Heart left ventricle (tissue), 16 donors: ENCODE data around the gene GRIA1. TPM values are rescaled to one million over a fixed set of nuclear protein-coding genes. Genes with fewer than 3 reads are reported as not detected.

Experiments used
- ATAC-seq, 4 donors: fragments of 200-7000 bp; cut with Tn5 transposase; one replicate each; pipeline ENCODE4 v1.9.1; 2020 to 2022; ENCODE audit warnings: moderate library complexity in 4 of 4, mild to moderate bottlenecking in 3 of 4, moderate number of reproducible peaks in 1 of 4
- DNase-seq, 5 donors: peaks; one replicate each; pipeline ENCODE4 v3.0.0-alpha.2; 2020
- H3K27ac ChIP-seq, 12 donors: fragments of 200-600 bp; sonication (generic) in 4 of 12; one replicate each; pipeline versions ENCODE4 v1.5.0 to v1.8.0; 2016 to 2022; ENCODE audit warnings: mild to moderate bottlenecking in 2 of 12
- H3K27me3 ChIP-seq, 9 donors: fragments of 200-600 bp; sonication (generic) in 2 of 9; one replicate each; pipeline versions ENCODE4 v1.5.1 to v1.8.0; 2016 to 2022; ENCODE audit warnings: mild to moderate bottlenecking in 3 of 9
- H3K36me3 ChIP-seq, 9 donors: fragments of 200-600 bp; sonication (generic) in 2 of 9; one replicate each; pipeline versions ENCODE4 v1.5.0 to v1.8.0; 2018 to 2022; ENCODE audit warnings: mild to moderate bottlenecking in 2 of 9
- H3K4me1 ChIP-seq, 12 donors: fragments of 200-600 bp; sonication (generic) in 4 of 12; one replicate each; pipeline versions ENCODE4 v1.5.0 to v1.8.0; 2016 to 2022; ENCODE audit warnings: mild to moderate bottlenecking in 3 of 12
- H3K4me3 ChIP-seq, 12 donors: fragments of 200-600 bp; sonication (generic) in 4 of 12; one replicate each; pipeline versions ENCODE4 v1.5.0 to v1.8.0; 2017 to 2022; ENCODE audit warnings: mild to moderate bottlenecking in 9 of 12, moderate library complexity in 4 of 12
- H3K9me3 ChIP-seq, 12 donors: fragments of 200-600 bp; sonication (generic) in 4 of 12; one replicate each; pipeline versions ENCODE4 v1.5.0 to v1.8.0; 2016 to 2022; ENCODE audit warnings: mild to moderate bottlenecking in 1 of 12
- POLR2A ChIP-seq, 2 donors: fragments of 450-650 bp; IDR thresholded peaks; one replicate each; pipeline ENCODE4 v1.6.1; 2017; ENCODE audit warnings: antibody characterized with exemption in 2 of 2, mild to moderate bottlenecking in 2 of 2, moderate library complexity in 2 of 2
- WGBS, 4 donors: extraction: QIAGEN DNeasy Blood & Tissue Kit in 2 of 4; methylation state at CpG; one replicate each; pipeline versions ENCODE4 v1.1.5 to v1.1.7; 2013 to 2018; 5-methylcytosine and 5-hydroxymethylcytosine counted together
- intact Hi-C, 10 donors: fragments of 100-400 bp; cut with DNase I; formaldehyde crosslinking; loops; one replicate each; pipeline versions ENCODE4 v1.11.1 to v1.14.2; 2022
- polyA plus RNA-seq, 2 donors: library from polyadenylated mRNA; stranded (reverse); fragments of 200-250 nt; gene quantifications; one replicate each; pipeline ENCODE4 v1.2.3, GENCODE V29; 2013
- total RNA-seq, 9 donors: library from RNA; depleted of rRNA in 2 of 9; stranded (reverse); fragments of >200 nt in 2 of 9; fragmentation: NEBNext Ultra II Directional in 3 of 9; extraction: Animal tissue kit (Norgen Biotek cat#: 25700) in 3 of 9; gene quantifications; one replicate each; pipeline versions ENCODE4 v1.1.0 to v1.2.4, GENCODE V29; 2016 to 2023
- TF ChIP-seq, protein P1 (sequence below), 12 donors: fragments of 200-600 bp; sonication (generic) in 4 of 12; IDR thresholded peaks; one replicate each; pipeline versions ENCODE4 v1.5.0 to v1.8.0; 2018 to 2022; ENCODE audit warnings: antibody characterized with exemption in 12 of 12, mild to moderate bottlenecking in 5 of 12
- donor health status: ischemic (EF 13 %, LVEDD 7.1; RV severe dilation, severe dysfunction).
- donor health status: healthy with polysubstance abuse.
- donor health status: DM: no; HTN: yes; CAD: no.
- donor health status: DM: no; HTN: no; CAD: no.
- donor health status: ischemic (EF 25% LVEDD 6.9; RV normal size, moderate dysfunction).
- donor health status: ischemic (EF 25% LVEDD 5.7; RV mildly dilated, moderate dysfunction).
- donor health status: healthy.
- donor health status: DM: yes; HTN: yes; CAD: no.
- donor health status: ischemic (EF 35%, LVEDD 5.7; RV mildly dilated, moderate dysfunction).
- donor health status: nonischemic (EF 11% LVEDD 7.7; RV severe dilation, severe dysfunction).
- donor health status: DM: yes; HTN: yes; CAD: no.
- donor health status: PGD.
- donor health status: ischemic (EF 29% LVEDD 5.4; RV normal size, mild dysfunction).
- donor health status: nonischemic (EF 23%, LVEDD 6.1; RV moderate dilation, normal function).

GRIA1 gene
- total and polyA plus RNA-seq, 11 donors: 0.07 to 1.5 (median 0.37) TPM; not detected in 3

DNA sequence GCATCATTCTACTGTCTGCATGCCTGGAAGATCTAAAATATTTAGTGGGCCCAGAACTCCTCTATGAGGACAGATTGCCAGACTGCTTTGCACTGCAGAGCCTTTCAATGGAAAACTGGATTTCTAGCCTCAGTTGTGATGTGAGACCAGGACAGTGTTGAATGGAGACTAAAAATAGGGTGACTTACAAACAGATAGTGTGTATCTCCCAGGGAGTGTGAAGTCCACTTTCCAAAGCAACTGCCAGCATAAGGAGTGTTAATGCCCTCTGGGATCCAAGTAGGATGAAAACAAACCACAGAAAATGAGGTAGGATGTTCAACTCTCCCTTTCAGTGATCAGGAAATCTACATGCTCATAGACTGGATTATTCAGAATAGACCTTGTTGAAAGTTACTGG is 119.5 kb downstream of the GRIA1 start:
- Histone ChIP-seq H3K27me3 (no peaks in the 10 kb centered on the region), H3K4me1 (peaks cover 0 to 11% (median 2%) of the 10 kb centered on the region in 12 donors), H3K36me3 (no peaks in the 10 kb centered on the region), H3K27ac (no peak overlapping the region), H3K9me3 (no peaks in the 10 kb centered on the region), H3K4me3 (no peak overlapping the region)
- ATAC-seq (peak in 2 of 4 donors; percentile 39 to 50), DNase-seq (no peak)
- no peak for TF ChIP-seq POLR2A (IDR thresholded peaks at IDR 0.05)
- TF ChIP-seq, protein P1, sequence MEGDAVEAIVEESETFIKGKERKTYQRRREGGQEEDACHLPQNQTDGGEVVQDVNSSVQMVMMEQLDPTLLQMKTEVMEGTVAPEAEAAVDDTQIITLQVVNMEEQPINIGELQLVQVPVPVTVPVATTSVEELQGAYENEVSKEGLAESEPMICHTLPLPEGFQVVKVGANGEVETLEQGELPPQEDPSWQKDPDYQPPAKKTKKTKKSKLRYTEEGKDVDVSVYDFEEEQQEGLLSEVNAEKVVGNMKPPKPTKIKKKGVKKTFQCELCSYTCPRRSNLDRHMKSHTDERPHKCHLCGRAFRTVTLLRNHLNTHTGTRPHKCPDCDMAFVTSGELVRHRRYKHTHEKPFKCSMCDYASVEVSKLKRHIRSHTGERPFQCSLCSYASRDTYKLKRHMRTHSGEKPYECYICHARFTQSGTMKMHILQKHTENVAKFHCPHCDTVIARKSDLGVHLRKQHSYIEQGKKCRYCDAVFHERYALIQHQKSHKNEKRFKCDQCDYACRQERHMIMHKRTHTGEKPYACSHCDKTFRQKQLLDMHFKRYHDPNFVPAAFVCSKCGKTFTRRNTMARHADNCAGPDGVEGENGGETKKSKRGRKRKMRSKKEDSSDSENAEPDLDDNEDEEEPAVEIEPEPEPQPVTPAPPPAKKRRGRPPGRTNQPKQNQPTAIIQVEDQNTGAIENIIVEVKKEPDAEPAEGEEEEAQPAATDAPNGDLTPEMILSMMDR (IDR thresholded peaks at IDR 0.05): no peak
- intact Hi-C loops: no loop called here

DNA sequence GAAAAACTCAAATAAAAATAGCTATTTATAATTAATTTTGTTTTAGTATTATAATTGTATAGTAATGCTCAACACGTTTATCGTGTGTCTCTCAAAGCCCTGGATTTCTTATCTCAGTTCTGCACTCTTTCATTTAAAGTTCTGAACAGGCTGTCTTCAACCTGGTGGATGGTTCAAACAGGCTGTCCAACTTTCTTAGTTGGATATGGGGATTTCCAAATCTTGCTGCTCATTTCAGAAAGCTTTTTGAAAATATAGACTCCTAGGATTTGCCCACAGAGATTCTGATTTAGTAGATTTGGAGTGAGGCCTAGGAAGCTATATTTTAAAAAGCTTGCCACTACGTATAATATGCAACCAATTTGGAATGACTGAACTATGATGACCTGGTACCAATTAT is 120.3 kb downstream of the GRIA1 start:
- H3K36me3 ChIP-seq: no peaks in the 10 kb centered on the region
- H3K27ac ChIP-seq: no peak overlapping the region
- no peak for TF ChIP-seq POLR2A (IDR thresholded peaks at IDR 0.05)
- TF ChIP-seq, protein P1 (IDR thresholded peaks at IDR 0.05): no peak
- no peak for DNase-seq
- H3K27me3 ChIP-seq: no peaks in the 10 kb centered on the region
- 59 to 65% (median 62%) methylated on average over 3 of the region's 3 CpGs for WGBS, 4 donors
- no peaks in the 10 kb centered on the region for H3K9me3 ChIP-seq
- intact Hi-C loops: no loop called here
- peaks cover 0 to 11% (median 2%) of the 10 kb centered on the region in 12 donors for H3K4me1 ChIP-seq
- H3K4me3 ChIP-seq: no peak overlapping the region
- ATAC-seq: no peak

DNA sequence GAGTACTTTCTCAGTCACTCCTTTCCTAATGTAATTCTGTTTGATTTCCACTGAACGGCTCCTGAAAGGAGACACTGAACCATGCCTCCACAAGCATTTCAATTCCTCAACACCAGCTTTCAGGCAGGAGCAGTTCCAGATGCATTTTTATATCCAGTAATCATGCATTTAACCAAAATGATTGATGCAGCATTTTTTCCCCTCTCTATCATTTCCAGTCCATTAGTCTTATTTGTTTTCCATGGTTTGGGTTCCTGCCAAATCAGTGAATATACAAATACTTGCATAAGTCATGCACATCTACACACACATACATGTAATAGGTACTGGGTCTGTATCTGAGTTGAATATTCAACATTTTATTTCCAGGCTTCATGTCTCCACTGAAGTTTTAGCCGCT is 122.7 kb downstream of the GRIA1 start:
- no peaks in the 10 kb centered on the region for H3K27me3 ChIP-seq
- TF ChIP-seq POLR2A (IDR thresholded peaks at IDR 0.05): no peak
- TF ChIP-seq, protein P1 (IDR thresholded peaks at IDR 0.05): no peak
- no peak for DNase-seq
- H3K4me1 ChIP-seq: peaks cover 0 to 11% (median 2%) of the 10 kb centered on the region in 12 donors
- intact Hi-C loops: no loop called here
- WGBS, 4 donors: 70 to 93% (median 85%) methylated on average over 2 of the region's 2 CpGs
- no peaks in the 10 kb centered on the region for H3K9me3 ChIP-seq
- no peaks in the 10 kb centered on the region for H3K36me3 ChIP-seq
- H3K27ac ChIP-seq: no peak overlapping the region
- ATAC-seq: no peak
- H3K4me3 ChIP-seq: no peak overlapping the region

DNA sequence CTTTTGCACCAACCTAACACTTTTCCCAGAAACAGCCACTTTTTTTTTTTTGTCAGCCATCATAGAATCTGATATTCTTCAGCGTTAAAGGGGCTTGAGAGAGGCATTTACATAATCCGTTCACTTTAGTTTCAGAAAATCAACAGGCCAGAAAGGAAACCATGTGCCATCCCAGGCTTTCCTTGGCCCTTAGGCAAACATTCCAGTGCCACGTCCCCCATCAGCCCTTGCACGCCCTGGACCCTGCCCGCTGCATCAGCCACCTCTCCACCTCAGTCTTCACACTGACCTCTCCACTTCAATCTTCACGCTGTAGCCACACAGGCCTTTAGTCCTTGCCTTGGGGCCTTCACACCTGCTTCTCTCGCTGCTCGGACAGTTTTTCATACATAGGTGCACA is 123.2 kb downstream of the GRIA1 start:
- DNase-seq: no peak
- H3K36me3 ChIP-seq: no peaks in the 10 kb centered on the region
- H3K4me1 ChIP-seq: peaks cover 0 to 11% (median 2%) of the 10 kb centered on the region in 12 donors
- no peaks in the 10 kb centered on the region for H3K9me3 ChIP-seq
- H3K27me3 ChIP-seq: no peaks in the 10 kb centered on the region
- TF ChIP-seq POLR2A (IDR thresholded peaks at IDR 0.05): no peak
- TF ChIP-seq, protein P1 (IDR thresholded peaks at IDR 0.05): no peak
- H3K27ac ChIP-seq: no peak overlapping the region
- 90 to 94% (median 91%) methylated on average over 8 of the region's 8 CpGs for WGBS, 4 donors
- intact Hi-C loops: no loop called here
- ATAC-seq: no peak
- H3K4me3 ChIP-seq: no peak overlapping the region
